ENCODE measurements around the gene C10orf90.

The C10orf90 gene

GRCh38 chr10:126621846-126622245 lies 48.6 kb downstream of the C10orf90 start:
- no peak overlapping the region for H3K4me3 ChIP-seq (ENCODE audit: low read depth, low read length)
- TF ChIP-seq CTCF (IDR thresholded peaks at IDR 0.05; ENCODE audit: borderline replicate concordance, insufficient read depth, low read depth, low read length), result no peak

- no peak overlapping the region for H3K4me3 ChIP-seq (ENCODE audit: low read depth, low read length)
- no peak for TF ChIP-seq CTCF (IDR thresholded peaks at IDR 0.05; ENCODE audit: borderline replicate concordance, insufficient read depth, low read depth, low read length)
Measured at GRCh38 chr10:126618466-126618865, 52.0 kb downstream of the C10orf90 start.

GRCh38 chr10:126617733-126618132 lies 52.8 kb downstream of the C10orf90 start:
- TF ChIP-seq CTCF (IDR thresholded peaks at IDR 0.05; ENCODE audit: borderline replicate concordance, insufficient read depth, low read depth, low read length), result no peak
- no peak overlapping the region for H3K4me3 ChIP-seq (ENCODE audit: low read depth, low read length)

- TF ChIP-seq CTCF (IDR thresholded peaks at IDR 0.05; ENCODE audit: borderline replicate concordance, insufficient read depth, low read depth, low read length), result no peak
- no peak overlapping the region for H3K4me3 ChIP-seq (ENCODE audit: low read depth, low read length)
Measured at GRCh38 chr10:126617208-126617607, 53.3 kb downstream of the C10orf90 start.

- TF ChIP-seq CTCF (IDR thresholded peaks at IDR 0.05; ENCODE audit: borderline replicate concordance, insufficient read depth, low read depth, low read length), result no peak
- H3K4me3 ChIP-seq (ENCODE audit: low read depth, low read length), result no peak overlapping the region
Measured at GRCh38 chr10:126616737-126617136, 53.8 kb downstream of the C10orf90 start.

- no peak overlapping the region for H3K4me3 ChIP-seq (ENCODE audit: low read depth, low read length)
- no peak for TF ChIP-seq CTCF (IDR thresholded peaks at IDR 0.05; ENCODE audit: borderline replicate concordance, insufficient read depth, low read depth, low read length)
Measured at GRCh38 chr10:126611303-126611702, 59.2 kb downstream of the C10orf90 start.

GRCh38 chr10:126609566-126609965 lies 60.9 kb downstream of the C10orf90 start:
- H3K4me3 ChIP-seq (ENCODE audit: low read depth, low read length), result no peak overlapping the region
- no peak for TF ChIP-seq CTCF (IDR thresholded peaks at IDR 0.05; ENCODE audit: borderline replicate concordance, insufficient read depth, low read depth, low read length)

Data from GM12875 (cell line).